Left hindlimb (tissue), 1 donor: ENCODE results near the gene AP3B1.

Source experiments
- DNase-seq: peaks from one replicate; pipeline ENCODE4 v3.0.0-alpha.2; 2018

Gene AP3B1, protein sequence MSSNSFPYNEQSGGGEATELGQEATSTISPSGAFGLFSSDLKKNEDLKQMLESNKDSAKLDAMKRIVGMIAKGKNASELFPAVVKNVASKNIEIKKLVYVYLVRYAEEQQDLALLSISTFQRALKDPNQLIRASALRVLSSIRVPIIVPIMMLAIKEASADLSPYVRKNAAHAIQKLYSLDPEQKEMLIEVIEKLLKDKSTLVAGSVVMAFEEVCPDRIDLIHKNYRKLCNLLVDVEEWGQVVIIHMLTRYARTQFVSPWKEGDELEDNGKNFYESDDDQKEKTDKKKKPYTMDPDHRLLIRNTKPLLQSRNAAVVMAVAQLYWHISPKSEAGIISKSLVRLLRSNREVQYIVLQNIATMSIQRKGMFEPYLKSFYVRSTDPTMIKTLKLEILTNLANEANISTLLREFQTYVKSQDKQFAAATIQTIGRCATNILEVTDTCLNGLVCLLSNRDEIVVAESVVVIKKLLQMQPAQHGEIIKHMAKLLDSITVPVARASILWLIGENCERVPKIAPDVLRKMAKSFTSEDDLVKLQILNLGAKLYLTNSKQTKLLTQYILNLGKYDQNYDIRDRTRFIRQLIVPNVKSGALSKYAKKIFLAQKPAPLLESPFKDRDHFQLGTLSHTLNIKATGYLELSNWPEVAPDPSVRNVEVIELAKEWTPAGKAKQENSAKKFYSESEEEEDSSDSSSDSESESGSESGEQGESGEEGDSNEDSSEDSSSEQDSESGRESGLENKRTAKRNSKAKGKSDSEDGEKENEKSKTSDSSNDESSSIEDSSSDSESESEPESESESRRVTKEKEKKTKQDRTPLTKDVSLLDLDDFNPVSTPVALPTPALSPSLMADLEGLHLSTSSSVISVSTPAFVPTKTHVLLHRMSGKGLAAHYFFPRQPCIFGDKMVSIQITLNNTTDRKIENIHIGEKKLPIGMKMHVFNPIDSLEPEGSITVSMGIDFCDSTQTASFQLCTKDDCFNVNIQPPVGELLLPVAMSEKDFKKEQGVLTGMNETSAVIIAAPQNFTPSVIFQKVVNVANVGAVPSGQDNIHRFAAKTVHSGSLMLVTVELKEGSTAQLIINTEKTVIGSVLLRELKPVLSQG

DNA sequence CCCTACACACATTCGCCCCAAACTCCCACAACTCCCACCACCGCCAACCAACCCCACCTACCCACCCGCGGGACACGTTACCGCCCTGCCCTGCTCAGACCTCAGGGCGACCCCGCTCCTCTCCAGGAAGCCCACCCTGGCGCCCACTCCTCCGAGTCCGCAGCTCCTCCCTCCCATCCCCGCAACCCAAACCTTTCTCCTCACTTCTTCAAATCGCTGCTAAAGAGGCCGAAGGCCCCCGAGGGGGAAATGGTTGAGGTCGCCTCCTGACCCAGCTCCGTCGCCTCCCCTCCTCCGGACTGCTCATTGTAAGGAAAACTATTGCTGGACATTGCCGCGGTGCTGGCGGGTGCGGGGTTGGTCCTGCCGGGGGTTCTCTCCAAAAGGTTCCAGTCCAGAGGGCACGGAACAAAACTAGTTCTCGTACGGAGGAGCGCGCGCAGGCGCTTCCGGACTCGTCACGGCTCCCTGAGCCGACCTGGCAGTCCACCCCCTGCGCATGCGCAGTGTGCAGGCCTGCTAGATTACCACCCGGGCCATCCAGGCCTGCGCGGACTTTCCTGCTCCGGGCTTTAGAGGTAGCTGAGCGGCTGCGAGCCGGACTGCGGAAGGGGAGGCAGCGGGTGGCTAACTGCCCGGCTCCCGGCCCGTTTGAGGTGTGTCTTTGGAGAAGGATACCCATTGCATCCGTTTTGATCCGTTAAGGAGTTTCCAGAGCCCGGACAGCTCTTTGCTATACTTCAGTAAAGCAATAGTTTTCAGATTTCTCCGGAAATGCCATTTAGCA is at the start of gene AP3B1:
Gene AP3B1, minus strand, starts transcription at position 451 of the 787 bp plus-strand sequence. Its CDS starts 119 bp downstream, at position 332.
- peak; percentile 99 for DNase-seq

DNA sequence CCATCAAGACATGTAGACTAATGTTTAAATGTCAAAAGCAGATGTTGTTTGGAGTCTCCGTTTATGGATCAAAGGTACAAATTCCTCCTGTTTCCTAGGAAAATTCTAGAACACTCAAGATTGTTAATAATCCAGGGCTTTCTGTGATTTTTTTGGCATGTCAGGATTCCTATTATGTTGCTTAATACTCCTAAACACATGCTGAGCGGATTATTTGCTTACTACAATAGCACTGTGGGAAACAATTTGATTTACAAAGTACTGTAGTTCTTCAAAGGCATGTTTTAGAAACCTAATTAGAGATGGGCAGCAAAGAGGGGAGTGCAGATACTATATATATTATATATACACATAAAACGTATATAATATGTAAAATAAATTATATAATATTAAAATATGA is 46.9 kb upstream of the AP3B1 start:
- DNase-seq, result no peak

- DNase-seq, result no peak
Observed at GRCh38 chr5:78339617-78340436, 45.3 kb upstream of the AP3B1 start.

- no peak for DNase-seq
Observed at GRCh38 chr5:78336698-78337097, 42.2 kb upstream of the AP3B1 start.

GRCh38 chr5:78335976-78336375 is 41.5 kb upstream of the AP3B1 start:
- no peak for DNase-seq

DNA sequence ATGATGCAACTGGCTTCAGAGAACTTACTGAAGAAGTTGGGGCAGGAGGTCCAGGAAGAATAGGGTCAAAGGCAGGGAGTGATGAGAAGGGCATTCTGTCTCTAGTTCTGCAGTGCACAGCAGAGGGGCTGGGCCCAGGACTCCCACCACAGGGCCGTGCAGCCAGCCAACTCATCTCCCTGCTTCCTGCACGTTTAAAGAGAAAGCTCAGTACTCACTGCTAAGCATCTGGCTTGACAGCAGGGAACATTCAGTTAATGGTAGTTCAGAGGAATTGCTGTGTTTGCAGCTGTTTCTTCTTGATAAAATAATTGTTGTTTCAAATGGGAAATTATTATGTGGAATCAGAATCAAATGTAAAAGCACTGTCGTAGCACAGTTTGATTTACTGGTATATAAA is 40.3 kb upstream of the AP3B1 start:
- DNase-seq, result no peak

DNA sequence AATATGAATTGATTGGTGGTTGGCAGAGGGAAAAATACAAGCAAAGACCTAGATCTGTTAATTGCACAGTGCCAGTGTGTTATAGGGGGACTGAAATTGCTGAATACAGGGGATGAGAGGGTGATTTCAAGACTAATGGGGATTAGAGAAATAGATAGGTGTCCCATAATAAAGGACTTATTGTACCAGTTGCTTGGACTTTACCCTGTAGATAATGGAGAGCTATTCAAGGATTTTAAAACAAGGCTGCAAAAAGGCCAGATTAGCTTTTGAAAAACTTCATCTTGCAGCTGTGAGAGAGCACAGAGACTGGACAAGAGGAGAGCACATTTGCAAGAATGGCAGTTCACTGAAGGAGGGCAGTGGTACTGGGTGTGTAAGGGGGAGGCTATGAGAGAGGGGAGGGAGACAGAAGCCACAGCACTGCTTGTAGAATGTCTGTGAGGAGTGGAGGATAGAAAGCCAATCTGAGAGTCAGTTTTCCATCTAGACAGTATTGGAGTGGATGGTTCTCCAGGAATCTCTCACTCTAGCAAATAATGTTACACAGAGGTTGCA is 37.1 kb upstream of the AP3B1 start:
- DNase-seq, result no peak

DNA sequence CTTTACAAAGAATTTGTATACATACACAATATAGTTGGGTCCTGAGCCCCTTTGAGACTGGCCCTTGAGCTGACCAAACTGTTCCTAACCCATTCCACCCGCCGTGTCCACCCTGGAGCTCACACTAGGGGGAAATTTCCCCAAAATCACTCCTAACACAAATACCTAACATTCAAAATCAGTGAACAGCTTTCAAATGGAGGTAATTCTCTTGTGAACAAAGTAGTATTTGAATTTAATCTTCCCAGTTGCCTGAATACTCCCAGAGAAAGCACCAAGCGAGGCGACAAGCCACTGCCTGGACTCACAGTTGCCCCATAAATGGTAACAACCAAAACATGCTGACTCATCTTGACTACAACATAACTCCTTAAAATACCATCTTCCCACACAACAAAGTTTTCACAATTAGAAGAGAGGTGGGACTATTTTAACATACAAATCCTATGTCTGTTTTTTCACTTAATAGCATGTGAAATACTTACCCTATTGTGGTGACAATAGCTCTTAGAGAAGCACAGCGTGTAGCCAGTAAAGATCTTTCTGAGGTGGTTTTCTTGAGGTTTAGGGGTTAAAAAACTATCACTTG is 34.2 kb upstream of the AP3B1 start:
- DNase-seq, result no peak

DNA sequence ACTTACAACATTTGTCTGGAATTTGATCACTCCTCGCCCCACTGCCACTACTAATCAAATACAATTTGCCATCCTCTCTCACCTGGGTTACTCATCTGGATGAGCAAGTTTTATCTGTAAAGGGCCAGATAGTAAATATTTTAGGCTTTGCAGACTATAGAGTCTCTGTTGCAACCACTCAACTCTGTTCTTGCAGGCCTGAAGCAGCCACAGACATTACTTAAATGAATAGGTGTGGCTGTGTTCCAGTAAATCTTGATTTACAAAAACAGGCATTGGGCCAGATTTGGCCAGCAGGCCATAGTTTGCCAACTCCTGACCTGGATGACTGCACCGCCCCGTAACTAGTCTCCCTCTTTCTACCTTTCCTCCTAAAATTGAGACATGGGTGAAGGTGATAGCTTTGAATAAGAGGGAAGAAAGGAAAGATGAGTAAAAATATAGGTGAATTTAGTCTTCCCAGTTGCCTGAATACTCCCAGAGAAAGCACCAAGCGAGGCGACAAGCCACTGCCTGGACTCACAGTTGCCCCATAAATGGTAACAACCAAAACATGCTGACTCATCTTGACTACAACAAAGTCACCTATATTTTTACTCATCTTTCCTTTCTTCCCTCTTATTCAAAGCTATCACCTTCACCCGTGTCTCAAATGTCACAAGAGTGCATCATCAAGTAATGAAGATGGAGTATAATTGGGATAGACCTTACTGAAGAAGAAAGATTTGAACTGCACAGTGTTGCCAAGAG is 33.4 kb upstream of the AP3B1 start:
- no peak for DNase-seq

DNA sequence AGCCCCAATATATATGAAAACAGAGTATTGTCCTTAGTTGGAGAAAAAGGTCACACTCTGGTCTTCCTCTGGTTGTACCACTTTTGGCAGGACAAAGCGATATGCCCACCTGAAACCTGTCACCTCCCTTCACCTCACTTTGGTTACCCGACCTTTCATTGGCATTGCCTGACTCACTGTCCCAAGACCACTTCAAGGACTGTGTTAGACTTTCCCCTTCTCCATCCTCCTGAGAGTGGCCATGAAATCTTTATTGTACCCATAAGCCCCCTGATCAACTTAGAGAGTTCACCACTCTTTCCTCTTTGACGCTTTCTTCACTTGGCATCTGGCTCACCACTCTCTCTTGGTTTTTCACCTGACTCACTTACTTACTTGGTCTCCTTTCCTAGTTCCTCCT is 32.4 kb upstream of the AP3B1 start:
- DNase-seq, result no peak

- DNase-seq, result no peak
Observed at GRCh38 chr5:78323241-78323640, 28.7 kb upstream of the AP3B1 start.

GRCh38 chr5:78320401-78320800 is 25.9 kb upstream of the AP3B1 start:
- no peak for DNase-seq

GRCh38 chr5:78318337-78318736 is 23.8 kb upstream of the AP3B1 start:
- no peak for DNase-seq

GRCh38 chr5:78317515-78317914 is 23.0 kb upstream of the AP3B1 start:
- no peak for DNase-seq

DNA sequence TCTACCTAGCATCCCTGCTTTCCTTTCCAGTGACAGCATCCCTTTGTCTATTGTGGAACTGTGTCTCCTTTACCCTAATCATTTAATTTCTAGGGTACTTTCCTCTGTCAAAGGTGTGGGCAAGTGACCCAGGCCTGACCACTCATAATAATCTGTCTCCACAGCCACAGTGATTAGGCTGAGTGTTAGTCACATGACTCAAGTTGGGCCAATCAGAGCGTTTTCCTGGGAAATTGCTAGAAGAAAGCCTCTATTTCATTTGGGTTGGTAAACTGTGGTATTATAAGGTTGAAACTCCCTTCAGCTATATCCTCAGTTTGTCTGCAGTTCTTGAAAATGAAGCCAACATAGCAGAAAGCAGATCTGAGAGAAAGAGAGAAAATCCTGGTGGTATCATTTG is 14.2 kb upstream of the AP3B1 start:
- no peak for DNase-seq

- DNase-seq, result no peak
Observed at GRCh38 chr5:78300464-78301045, 6.1 kb upstream of the AP3B1 start.

DNA sequence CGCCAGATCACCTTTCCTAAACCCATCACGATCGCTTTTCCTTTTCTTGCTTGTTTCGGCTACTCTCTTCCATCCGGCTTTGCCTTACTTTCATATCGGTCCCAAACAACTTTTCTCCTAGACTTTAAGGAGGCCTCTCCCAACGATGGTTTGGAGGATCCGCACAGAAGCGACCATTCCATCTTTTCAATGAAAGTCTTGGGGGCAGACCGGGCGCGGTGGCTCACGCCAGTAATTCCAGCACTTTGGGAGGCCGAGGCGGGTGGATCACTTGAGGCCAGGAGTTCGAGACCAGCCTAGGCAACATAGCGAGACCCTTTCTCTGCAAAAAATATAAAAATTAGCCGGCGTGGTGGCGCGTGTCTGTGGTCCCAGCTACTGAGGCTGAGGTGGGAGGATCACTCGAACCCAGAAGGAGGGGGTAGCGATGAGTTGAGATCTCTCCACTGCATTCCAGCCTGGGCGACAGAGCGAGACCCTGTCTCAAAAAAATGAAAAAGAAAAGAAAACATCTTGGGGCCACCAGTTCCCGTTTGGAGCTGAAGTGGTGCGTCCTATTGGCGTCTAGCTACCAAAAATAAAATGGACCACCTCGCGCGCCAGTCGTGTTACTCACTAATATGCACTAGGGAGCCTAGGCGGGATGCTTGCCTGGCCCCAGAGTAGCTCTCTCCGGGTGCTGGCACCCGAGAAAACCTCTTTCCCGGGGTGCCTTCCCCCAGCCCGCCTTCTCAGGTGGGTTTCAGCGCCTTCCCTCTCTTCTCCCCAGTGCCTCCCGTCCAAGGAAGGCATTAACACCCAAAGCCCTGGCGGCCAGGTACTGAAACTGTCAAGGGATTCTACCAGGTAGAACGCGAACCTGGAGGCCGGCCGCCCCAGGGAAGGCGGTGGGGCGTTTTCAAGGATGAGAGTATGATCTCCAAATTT is 800 bp upstream of the AP3B1 start:
- peak; percentile 27 for DNase-seq

GRCh38 chr5:78293851-78294247 is 649 bp downstream of the AP3B1 start:
- peak; percentile 24 for DNase-seq

DNA sequence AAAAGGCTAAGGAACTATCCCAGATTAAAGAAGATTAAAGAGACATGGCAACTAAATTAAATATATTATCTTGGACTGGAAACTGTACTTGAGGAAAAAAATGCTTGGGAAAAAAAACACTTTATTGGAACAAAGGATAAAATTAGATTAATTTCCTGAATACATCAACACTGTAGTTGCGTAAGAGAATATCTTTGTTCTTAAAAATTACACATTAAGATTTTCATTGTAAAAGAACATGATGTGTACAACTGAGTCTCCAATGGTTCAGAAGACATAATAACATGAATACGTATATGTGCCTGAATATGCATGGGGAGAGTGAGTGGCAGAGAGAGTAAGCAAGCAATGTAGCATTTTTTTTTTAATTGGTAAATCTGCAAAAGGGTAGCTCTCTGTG is 2.8 kb downstream of the AP3B1 start:
- no peak for DNase-seq
